Measurements from ENCODE around the gene KCNQ1. TPM values are rescaled to one million over a fixed set of nuclear protein-coding genes. Genes with fewer than 3 reads are reported as not detected.

The KCNQ1 gene
- total and polyA plus RNA-seq, 7 donors, result 0.48 to 3.1 (median 1.1) TPM

DNA sequence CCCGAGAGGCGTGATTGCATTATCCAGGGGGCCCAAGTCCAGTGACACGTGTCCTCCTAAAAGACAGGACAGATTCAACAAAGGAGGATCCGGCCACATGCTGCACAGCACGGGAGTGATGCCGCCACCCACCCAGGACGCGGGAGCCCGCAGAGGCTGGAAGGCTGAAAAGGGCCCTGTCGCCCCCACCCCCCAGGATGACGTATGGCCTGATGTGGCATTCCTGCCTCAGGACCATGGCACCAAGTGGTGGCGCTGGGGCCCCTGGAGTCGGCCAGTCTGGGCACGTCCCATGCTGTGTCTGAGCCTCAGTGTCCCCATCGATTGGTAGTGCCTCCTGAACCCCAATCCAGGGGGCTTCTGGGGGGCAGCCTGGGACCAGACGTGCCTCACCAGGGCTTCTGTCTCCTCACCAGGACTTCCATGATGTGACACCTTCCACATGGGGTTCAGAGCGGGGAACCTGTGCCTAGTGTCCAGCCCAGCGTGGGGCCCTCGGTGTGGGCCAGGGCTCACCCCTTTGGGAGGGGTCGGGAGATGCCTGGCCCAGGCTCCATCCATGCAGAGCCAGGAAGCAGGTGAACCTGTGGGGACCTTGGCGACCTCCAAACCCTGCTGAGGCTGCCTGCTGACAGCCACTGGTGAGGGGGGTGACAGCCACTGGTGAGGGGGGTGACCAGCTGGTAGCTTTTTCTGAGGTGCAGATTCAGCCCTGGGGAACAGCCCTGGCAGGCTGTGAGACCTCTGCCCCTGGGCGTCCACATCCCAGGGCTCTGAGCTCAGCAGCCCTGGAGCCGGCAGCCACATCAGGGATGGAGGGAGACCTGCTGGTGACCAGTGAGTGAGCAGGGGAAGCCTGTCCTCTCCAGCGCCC lies 75.3 kb downstream of the KCNQ1 start:
- DNase-seq (peak; percentile 11 to 35), ATAC-seq (no peak)
- Histone ChIP-seq H3K4me1 (no peaks in the 10 kb centered on the region), H3K27ac (no peak overlapping the region), H3K9me3 (no peaks in the 10 kb centered on the region), H3K27me3 (ENCODE audit: insufficient read depth in 3 of 3, low read length in 2 of 3) (peaks cover 0 to 9% (median 0%) of the 10 kb centered on the region in 3 donors), H3K36me3 (ENCODE audit: insufficient read depth in 1 of 2, low read depth in 1 of 2) (no peaks in the 10 kb centered on the region), H3K4me3 (no peak overlapping the region)
- 69 to 76% (median 74%) methylated on average over 24 of the region's 24 CpGs for WGBS, 3 donors
- intact Hi-C loops (cut with DNase I), result loop anchor here in 1 of 2 donors (5.0 kb wide), 1 partner anchor 88 kb away; no protein-coding TSS in a partner anchor
- TF ChIP-seq, protein P1, sequence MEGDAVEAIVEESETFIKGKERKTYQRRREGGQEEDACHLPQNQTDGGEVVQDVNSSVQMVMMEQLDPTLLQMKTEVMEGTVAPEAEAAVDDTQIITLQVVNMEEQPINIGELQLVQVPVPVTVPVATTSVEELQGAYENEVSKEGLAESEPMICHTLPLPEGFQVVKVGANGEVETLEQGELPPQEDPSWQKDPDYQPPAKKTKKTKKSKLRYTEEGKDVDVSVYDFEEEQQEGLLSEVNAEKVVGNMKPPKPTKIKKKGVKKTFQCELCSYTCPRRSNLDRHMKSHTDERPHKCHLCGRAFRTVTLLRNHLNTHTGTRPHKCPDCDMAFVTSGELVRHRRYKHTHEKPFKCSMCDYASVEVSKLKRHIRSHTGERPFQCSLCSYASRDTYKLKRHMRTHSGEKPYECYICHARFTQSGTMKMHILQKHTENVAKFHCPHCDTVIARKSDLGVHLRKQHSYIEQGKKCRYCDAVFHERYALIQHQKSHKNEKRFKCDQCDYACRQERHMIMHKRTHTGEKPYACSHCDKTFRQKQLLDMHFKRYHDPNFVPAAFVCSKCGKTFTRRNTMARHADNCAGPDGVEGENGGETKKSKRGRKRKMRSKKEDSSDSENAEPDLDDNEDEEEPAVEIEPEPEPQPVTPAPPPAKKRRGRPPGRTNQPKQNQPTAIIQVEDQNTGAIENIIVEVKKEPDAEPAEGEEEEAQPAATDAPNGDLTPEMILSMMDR (IDR thresholded peaks at IDR 0.05), result no peak

- ATAC-seq, result no peak
- intact Hi-C loops (cut with DNase I), result loop anchor here in 1 of 2 donors (5.0 kb wide), 1 partner anchor 88 kb away; no protein-coding TSS in a partner anchor
- no peaks in the 10 kb centered on the region for H3K36me3 ChIP-seq (ENCODE audit: insufficient read depth in 1 of 2, low read depth in 1 of 2)
- peaks cover 0 to 15% (median 0%) of the 10 kb centered on the region in 3 donors for H3K27me3 ChIP-seq (ENCODE audit: insufficient read depth in 3 of 3, low read length in 2 of 3)
- no peak overlapping the region for H3K4me3 ChIP-seq
- no peak overlapping the region for H3K27ac ChIP-seq
- 89 to 92% (median 90%) methylated on average over 7 of the region's 7 CpGs for WGBS, 3 donors
- no peak for DNase-seq
- no peaks in the 10 kb centered on the region for H3K4me1 ChIP-seq
- TF ChIP-seq, protein P1 (IDR thresholded peaks at IDR 0.05), result no peak
- no peaks in the 10 kb centered on the region for H3K9me3 ChIP-seq
Measured at GRCh38 chr11:2520736-2521035, 75.9 kb downstream of the KCNQ1 start.

- no peaks in the 10 kb centered on the region for H3K9me3 ChIP-seq
- TF ChIP-seq, protein P1 (IDR thresholded peaks at IDR 0.05), result no peak
- DNase-seq, result peak; percentile 9 to 33
- H3K4me1 ChIP-seq, result no peaks in the 10 kb centered on the region
- intact Hi-C loops (cut with DNase I), result loop anchor here in 1 of 2 donors (5.0 kb wide), 1 partner anchor 89 kb away; no protein-coding TSS in a partner anchor
- no peaks in the 10 kb centered on the region for H3K36me3 ChIP-seq (ENCODE audit: insufficient read depth in 1 of 2, low read depth in 1 of 2)
- 85 to 89% (median 86%) methylated on average over 26 of the region's 26 CpGs for WGBS, 3 donors
- no peak overlapping the region for H3K4me3 ChIP-seq
- peaks cover 0 to 19% (median 0%) of the 10 kb centered on the region in 3 donors for H3K27me3 ChIP-seq (ENCODE audit: insufficient read depth in 3 of 3, low read length in 2 of 3)
- H3K27ac ChIP-seq, result no peak overlapping the region
- ATAC-seq, result no peak
Measured at GRCh38 chr11:2521081-2521732, 76.4 kb downstream of the KCNQ1 start.

DNA sequence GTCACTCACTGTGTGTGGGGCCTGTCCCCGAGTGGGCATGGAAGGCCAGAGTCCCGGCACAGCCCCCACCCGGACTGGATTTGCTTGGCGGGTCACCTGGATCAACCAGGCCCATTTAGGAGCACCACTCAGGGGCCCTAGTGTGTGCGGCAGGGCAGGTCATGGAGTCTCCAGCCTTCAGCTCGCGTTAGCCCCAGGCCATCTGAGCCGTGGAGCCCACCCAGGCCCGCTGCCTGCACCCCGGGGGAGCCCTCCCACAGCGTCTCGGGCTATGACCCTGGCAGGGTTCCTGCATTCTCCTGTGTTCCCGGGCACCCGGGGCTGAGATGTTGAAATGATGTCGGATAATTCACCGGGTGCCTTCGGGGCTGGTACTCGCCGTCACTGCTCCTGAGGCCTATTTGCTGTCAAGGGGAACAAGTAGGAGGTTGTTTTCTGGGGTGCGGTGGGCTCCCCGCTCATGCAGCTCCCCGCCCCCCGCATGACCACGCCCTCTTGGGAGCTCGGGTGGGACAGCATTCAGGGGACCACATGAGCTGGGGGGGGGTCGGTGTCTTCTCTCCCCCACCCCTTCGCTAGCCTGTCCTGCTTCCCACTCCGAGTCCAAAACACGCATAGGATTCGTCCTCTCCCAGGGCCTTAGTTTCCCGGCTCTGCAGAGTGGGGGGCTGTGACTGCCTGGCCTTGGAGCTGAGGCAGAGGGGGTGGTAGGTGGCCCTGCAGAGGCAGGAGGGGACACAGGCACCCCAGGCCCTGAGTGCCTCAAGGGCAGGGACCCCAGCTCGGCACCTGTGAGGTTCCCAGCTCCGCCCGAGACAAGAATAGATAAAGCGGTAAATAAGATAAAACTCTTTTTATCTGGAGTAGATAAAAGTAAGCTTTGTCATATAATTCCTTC lies 77.2 kb downstream of the KCNQ1 start:
- Histone ChIP-seq H3K4me1 (no peaks in the 10 kb centered on the region), H3K27me3 (ENCODE audit: insufficient read depth in 3 of 3, low read length in 2 of 3) (peaks cover 0 to 23% (median 0%) of the 10 kb centered on the region in 3 donors), H3K9me3 (no peaks in the 10 kb centered on the region), H3K36me3 (ENCODE audit: insufficient read depth in 1 of 2, low read depth in 1 of 2) (no peaks in the 10 kb centered on the region), H3K27ac (no peak overlapping the region), H3K4me3 (no peak overlapping the region)
- peak; percentile 7 to 44 for DNase-seq
- TF ChIP-seq, protein P1 (IDR thresholded peaks at IDR 0.05), result no peak
- intact Hi-C loops (cut with DNase I), result loop anchor here in 1 of 2 donors (5.0 kb wide), 1 partner anchor 90 kb away; no protein-coding TSS in a partner anchor
- WGBS, 3 donors, result 80 to 83% (median 82%) methylated on average over 34 to 35 of the region's 35 CpGs
- no peak for ATAC-seq

Data from psoas muscle (tissue), 8 donors.